ENCODE results near the gene SQSTM1.
"Not testable (repeated sequence)": the region's sequence is repeated elsewhere in the genome, so short reads cannot be mapped to it uniquely, and the experiment has no call there.

SQSTM1 gene

GRCh38 chr5:179825655-179826182 is 5.0 kb downstream of the SQSTM1 start:
- DNase-seq (ENCODE audit: low read depth) = no peak

- no peak for DNase-seq (ENCODE audit: low read depth)
Observed at GRCh38 chr5:179827680-179828079, 7.0 kb downstream of the SQSTM1 start.

- no peak for DNase-seq (ENCODE audit: low read depth)
Observed at GRCh38 chr5:179828756-179829421, 8.2 kb downstream of the SQSTM1 start.

GRCh38 chr5:179829732-179830435 is 9.2 kb downstream of the SQSTM1 start:
- no peak for DNase-seq (ENCODE audit: low read depth)

GRCh38 chr5:179830818-179831468 is 10.2 kb downstream of the SQSTM1 start:
- no peak for DNase-seq (ENCODE audit: low read depth)

GRCh38 chr5:179832039-179832745 is 11.5 kb downstream of the SQSTM1 start:
- DNase-seq (ENCODE audit: low read depth) = no peak

- DNase-seq (ENCODE audit: low read depth) = no peak
Observed at GRCh38 chr5:179833056-179833708, 12.5 kb downstream of the SQSTM1 start.

GRCh38 chr5:179833709-179834070 is 13.0 kb downstream of the SQSTM1 start:
- DNase-seq (ENCODE audit: low read depth) = no peak

- DNase-seq (ENCODE audit: low read depth) = no peak
Observed at GRCh38 chr5:179834120-179834519, 13.4 kb downstream of the SQSTM1 start.

GRCh38 chr5:179834871-179835270 is 14.2 kb downstream of the SQSTM1 start:
- not testable (repeated sequence) for DNase-seq (ENCODE audit: low read depth)

- DNase-seq (ENCODE audit: low read depth) = peak; percentile 53
Observed at GRCh38 chr5:179836225-179837019, 15.7 kb downstream of the SQSTM1 start.

GRCh38 chr5:179837076-179838011 is 16.6 kb downstream of the SQSTM1 start:
- DNase-seq (ENCODE audit: low read depth) = no peak

- DNase-seq (ENCODE audit: low read depth) = no peak
Observed at GRCh38 chr5:179839328-179840256, 18.9 kb downstream of the SQSTM1 start.

- no peak for DNase-seq (ENCODE audit: low read depth)
Observed at GRCh38 chr5:179840321-179840720, 19.6 kb downstream of the SQSTM1 start.

- no peak for DNase-seq (ENCODE audit: low read depth)
Observed at GRCh38 chr5:179840766-179841165, 20.1 kb downstream of the SQSTM1 start.

GRCh38 chr5:179841621-179842020 is 20.9 kb downstream of the SQSTM1 start:
- no peak for DNase-seq (ENCODE audit: low read depth)

- DNase-seq (ENCODE audit: low read depth) = no peak
Observed at GRCh38 chr5:179852993-179853547, 32.4 kb downstream of the SQSTM1 start.

- no peak for DNase-seq (ENCODE audit: low read depth)
Observed at GRCh38 chr5:179854356-179854755, 33.7 kb downstream of the SQSTM1 start.

- DNase-seq (ENCODE audit: low read depth) = peak; percentile 13
Observed at GRCh38 chr5:179858241-179858585, 37.5 kb downstream of the SQSTM1 start.
